A549 (cell line): ENCODE data around the gene PCED1B. TPM values are rescaled to one million over a fixed set of nuclear protein-coding genes. Genes with fewer than 3 reads are reported as not detected.
A peak's percentile ranks its signal among the peaks of the same experiment; 100 is the strongest.

Source experiments
- ATAC-seq, 2 experiments: fragments of 200-7000 bp in 1 of 2; fragments of >200 bp in 1 of 2; cut with Nextera tagmentation in 1 of 2; cut with Tn5 transposase in 1 of 2; 3 replicates each; pipeline versions ENCODE4 v1.8.0 to v1.9.1; 2018 to 2020; ENCODE audit warnings: mild to moderate bottlenecking in 1 of 2, moderate library complexity in 1 of 2
- CTCF ChIA-PET: fragments of 300-600 bp; sonication (Branson Sonifier 250); formaldehyde crosslinking; extraction: SDS; loops from one replicate; lab custom pipeline; 2021; ENCODE audit warnings: antibody characterized with exemption, inconsistent platforms; lab: Yijun Ruan, JAX
- POLR2A ChIA-PET: fragments of 350-600 bp; formaldehyde crosslinking; extraction: SDS; loops from one replicate; lab custom pipeline; 2021; ENCODE audit warnings: antibody characterized with exemption, inconsistent platforms; lab: Yijun Ruan, JAX
- DNase-seq, 2 experiments: peaks; one replicate each; pipeline versions ENCODE4 v3.0.0 to v3.0.0-alpha.2; 2011 to 2016; ENCODE audit warnings: low read depth in 1 of 2, low spot score in 1 of 2
- FAIRE-seq: peaks from 2 replicates; lab custom pipeline; 2011; peaks lifted over from hg19 to GRCh38; lab: Jason Lieb, UNC
- H3K27ac ChIP-seq, 2 experiments: fragments of >200 bp; sonication (Bioruptor Twin); formaldehyde crosslinking; 3 replicates each; pipeline ENCODE4 v1.5.1; 2016 to 2017
- H3K4me1 ChIP-seq: fragments of >200 bp; sonication (Bioruptor Twin); formaldehyde crosslinking; 3 replicates; pipeline ENCODE4 v1.6.1; 2016
- H3K4me2 ChIP-seq: fragments of >200 bp; sonication (Bioruptor Twin); formaldehyde crosslinking; 3 replicates; pipeline ENCODE4 v1.6.1; 2016
- H3K4me3 ChIP-seq: fragments of >200 bp; sonication (Bioruptor Twin); formaldehyde crosslinking; 3 replicates; pipeline ENCODE4 v1.5.1; 2016
- H3K9me3 ChIP-seq: fragments of >200 bp; sonication (Bioruptor Twin); formaldehyde crosslinking; 3 replicates; pipeline ENCODE4 v1.6.1; 2016
- BCL3 ChIP-seq: fragments of >200 bp; sonication (Bioruptor Twin); formaldehyde crosslinking; IDR thresholded peaks from 3 replicates; pipeline ENCODE4 v1.6.1; 2016
- CEBPB ChIP-seq, 2 experiments: fragments of >200 bp in 1 of 2; sonication (Bioruptor Twin) in 1 of 2; formaldehyde crosslinking in 1 of 2; IDR thresholded peaks; 2 replicates each; pipeline ENCODE4 v1.6.1; 2012 to 2016
- CHD2 ChIP-seq: fragments of 150-350 bp; IDR thresholded peaks from 2 replicates; pipeline ENCODE4 v1.6.1; 2014; ENCODE audit warnings: low read length; ENCODE audit not compliant: partially characterized antibody
- EHF ChIP-seq: fragments of 250-450 bp; sonication (Bioruptor Pico); IDR thresholded peaks from 2 replicates; pipeline ENCODE4 v1.5.0; 2020; ENCODE audit warnings: mild to moderate bottlenecking
- EHMT2 ChIP-seq: fragments of 200-600 bp; sonication (generic); IDR thresholded peaks from 2 replicates; pipeline ENCODE4 v1.6.1; 2016; ENCODE audit warnings: antibody characterized with exemption, low read depth, mild to moderate bottlenecking, moderate library complexity
- FOSL2 ChIP-seq, 2 experiments: fragments of 450-650 bp in 1 of 2; fragments of >200 bp in 1 of 2; sonication (Bioruptor Twin) in 1 of 2; formaldehyde crosslinking; IDR thresholded peaks; 2 replicates each; pipeline versions ENCODE4 v1.5.0 to v1.6.1; 2016 to 2020; ENCODE audit warnings: mild to moderate bottlenecking in 1 of 2, moderate library complexity in 1 of 2
- FOXS1 ChIP-seq: fragments of 250-450 bp; sonication (Bioruptor Pico); IDR thresholded peaks from 2 replicates; pipeline ENCODE4 v1.5.0; 2020; ENCODE audit warnings: mild to moderate bottlenecking, moderate library complexity
- HES2 ChIP-seq: fragments of >200 bp; sonication (Bioruptor Twin); formaldehyde crosslinking; IDR thresholded peaks from 2 replicates; pipeline ENCODE4 v1.6.1; 2016
- HOXB5 ChIP-seq: fragments of 250-450 bp; sonication (Bioruptor Pico); IDR thresholded peaks from 2 replicates; pipeline ENCODE4 v1.5.0; 2020; ENCODE audit warnings: mild to moderate bottlenecking, moderate library complexity
- KDM1A ChIP-seq: fragments of 200-600 bp; sonication (generic); IDR thresholded peaks from 2 replicates; pipeline ENCODE4 v1.6.1; 2016; ENCODE audit warnings: low read depth, mild to moderate bottlenecking
- NFE2L2 ChIP-seq: fragments of 150-350 bp; conservative IDR thresholded peaks from 2 replicates; pipeline ENCODE4 v1.6.1; 2014; ENCODE audit warnings: low read length
- PHF8 ChIP-seq: fragments of 200-600 bp; sonication (generic); IDR thresholded peaks from 2 replicates; pipeline ENCODE4 v1.6.1; 2016; ENCODE audit warnings: low read depth, mild to moderate bottlenecking, antibody characterized with exemption, moderate library complexity, borderline replicate concordance
- POLR2AphosphoS2 ChIP-seq: conservative IDR thresholded peaks from 2 replicates; pipeline ENCODE4 v1.6.1; 2012; ENCODE audit warnings: low read length, improper control_type of control experiment, inconsistent platforms
- USF2 ChIP-seq: fragments of 450-650 bp; IDR thresholded peaks from 2 replicates; pipeline ENCODE4 v1.6.1; 2014; ENCODE audit warnings: antibody characterized with exemption
- ZC3H11A ChIP-seq: fragments of 450-650 bp; IDR thresholded peaks from 2 replicates; pipeline ENCODE4 v1.6.1; 2014; ENCODE audit warnings: antibody characterized with exemption, mild to moderate bottlenecking
- ZNF302 ChIP-seq: fragments of 250-450 bp; sonication (Bioruptor Pico); IDR thresholded peaks from 2 replicates; pipeline ENCODE4 v1.9.0; 2021; ENCODE audit warnings: inconsistent platforms, mild to moderate bottlenecking, moderate library complexity
- ZSCAN20 ChIP-seq: fragments of 250-450 bp; sonication (Bioruptor Pico); IDR thresholded peaks from 2 replicates; pipeline ENCODE4 v1.8.0; 2022; ENCODE audit warnings: mild to moderate bottlenecking, moderate library complexity
- WGBS: methylation state at CpG from one replicate; pipeline ENCODE4 v1.1.6; 2017; ENCODE audit errors: missing lambda C conversion rate; 5-methylcytosine and 5-hydroxymethylcytosine counted together
- polyA plus RNA-seq, 4 experiments: library from polyadenylated mRNA; depleted of rRNA in 3 of 4; stranded (reverse); fragments of >200 nt; fragmentation: RNase III in 1 of 4; extraction: RNeasy Plus Mini Kit Qiagen cat#74134 plus additional on column Dnase treatment in 1 of 4; gene quantifications; 2 replicates in 3 of 4; 3 replicates in 1 of 4; pipeline ENCODE4 v1.2.3, GENCODE V29; 2011 to 2017
- TF ChIP-seq, protein P1 (sequence below): fragments of 200-600 bp; sonication (generic); IDR thresholded peaks from 2 replicates; pipeline ENCODE4 v1.6.1; 2016; ENCODE audit warnings: antibody characterized with exemption, mild to moderate bottlenecking, moderate library complexity
- TF ChIP-seq, protein P2 (sequence below): IDR thresholded peaks from 2 replicates; pipeline ENCODE4 v1.6.1; 2012; ENCODE audit warnings: low read depth, borderline replicate concordance

Gene PCED1B
- polyA plus RNA-seq, 2 of the 4 experiments (the other 2 are of a cell fraction) = 74.6 to 108 TPM

DNA sequence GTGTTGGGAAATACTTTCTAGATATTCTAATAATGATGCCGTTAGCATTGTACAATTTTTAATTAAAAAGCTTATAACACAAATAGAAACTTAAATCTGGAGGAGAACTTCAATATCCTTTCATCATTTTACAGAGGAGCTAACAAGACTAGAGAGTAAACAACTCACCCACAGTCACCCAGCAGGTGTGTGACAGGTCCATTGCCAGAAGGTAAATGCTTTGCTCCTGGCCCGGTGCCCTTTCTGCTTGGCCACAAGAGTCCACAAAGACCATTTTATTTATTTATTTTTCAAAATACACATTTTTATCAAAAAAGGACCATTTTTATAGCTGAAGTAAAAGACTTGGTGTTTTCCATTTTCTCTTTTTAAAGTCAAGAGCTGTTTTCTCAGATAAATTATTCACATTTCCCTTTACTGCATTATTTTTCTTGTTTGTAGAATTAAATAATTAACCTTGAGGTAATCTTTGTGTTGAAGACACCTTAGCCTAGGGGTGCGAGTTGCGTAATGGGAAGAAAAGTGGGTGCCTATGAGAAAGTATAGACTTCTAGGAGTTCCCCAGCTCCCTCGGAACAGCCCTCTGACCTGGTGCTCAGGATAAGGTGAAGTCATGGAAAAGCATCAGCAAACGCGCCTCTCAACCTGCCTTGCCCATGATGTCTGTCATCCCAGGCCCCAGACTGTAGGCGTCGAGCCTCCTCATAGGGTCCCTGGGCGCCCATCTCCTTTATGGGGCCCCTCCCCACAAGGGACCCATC is 26.7 kb downstream of the PCED1B start:
- 85% methylated on average over 10 of the region's 10 CpGs for WGBS
- ATAC-seq = no peak
- peaks cover 32% of the 10 kb centered on the region for H3K4me1 ChIP-seq

DNA sequence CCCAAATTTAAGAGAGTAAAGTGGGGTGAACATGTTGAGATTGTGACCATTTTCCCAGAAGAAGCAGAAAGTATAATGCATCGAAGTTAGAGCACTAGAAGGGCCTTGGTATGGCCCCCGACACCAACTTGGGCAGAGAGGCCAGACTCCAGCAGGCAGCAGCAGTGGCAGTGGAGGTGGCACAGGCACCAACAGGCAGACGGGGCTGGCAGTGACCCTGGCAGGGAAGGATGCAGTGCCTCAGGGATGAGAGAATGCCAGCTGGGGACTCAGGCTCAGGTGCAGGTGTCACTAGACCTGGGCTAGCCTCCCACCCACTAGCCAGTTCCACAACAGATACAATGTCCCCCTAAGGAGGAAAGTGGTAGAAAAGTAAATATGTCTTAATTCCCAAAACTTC is 28.0 kb downstream of the PCED1B start:
- ATAC-seq = peak in 1 of 2 experiments; percentile 22; a peak in 2 of 6 replicates
- CTCF ChIA-PET = interaction anchor here (1.2 kb wide), 1 partner anchor 579 kb away, joined by 3 read pairs; no protein-coding TSS in a partner anchor
- POLR2A ChIA-PET = no interaction called here

More for the DNA sequence above, 26.7 kb downstream of the PCED1B start:
- ChIA-PET CTCF (interaction anchor here (1.4 kb wide), 1 partner anchor 60 kb away, joined by 3 read pairs; no protein-coding TSS in a partner anchor), POLR2A (no interaction called here)
- TF ChIP-seq, protein P1, sequence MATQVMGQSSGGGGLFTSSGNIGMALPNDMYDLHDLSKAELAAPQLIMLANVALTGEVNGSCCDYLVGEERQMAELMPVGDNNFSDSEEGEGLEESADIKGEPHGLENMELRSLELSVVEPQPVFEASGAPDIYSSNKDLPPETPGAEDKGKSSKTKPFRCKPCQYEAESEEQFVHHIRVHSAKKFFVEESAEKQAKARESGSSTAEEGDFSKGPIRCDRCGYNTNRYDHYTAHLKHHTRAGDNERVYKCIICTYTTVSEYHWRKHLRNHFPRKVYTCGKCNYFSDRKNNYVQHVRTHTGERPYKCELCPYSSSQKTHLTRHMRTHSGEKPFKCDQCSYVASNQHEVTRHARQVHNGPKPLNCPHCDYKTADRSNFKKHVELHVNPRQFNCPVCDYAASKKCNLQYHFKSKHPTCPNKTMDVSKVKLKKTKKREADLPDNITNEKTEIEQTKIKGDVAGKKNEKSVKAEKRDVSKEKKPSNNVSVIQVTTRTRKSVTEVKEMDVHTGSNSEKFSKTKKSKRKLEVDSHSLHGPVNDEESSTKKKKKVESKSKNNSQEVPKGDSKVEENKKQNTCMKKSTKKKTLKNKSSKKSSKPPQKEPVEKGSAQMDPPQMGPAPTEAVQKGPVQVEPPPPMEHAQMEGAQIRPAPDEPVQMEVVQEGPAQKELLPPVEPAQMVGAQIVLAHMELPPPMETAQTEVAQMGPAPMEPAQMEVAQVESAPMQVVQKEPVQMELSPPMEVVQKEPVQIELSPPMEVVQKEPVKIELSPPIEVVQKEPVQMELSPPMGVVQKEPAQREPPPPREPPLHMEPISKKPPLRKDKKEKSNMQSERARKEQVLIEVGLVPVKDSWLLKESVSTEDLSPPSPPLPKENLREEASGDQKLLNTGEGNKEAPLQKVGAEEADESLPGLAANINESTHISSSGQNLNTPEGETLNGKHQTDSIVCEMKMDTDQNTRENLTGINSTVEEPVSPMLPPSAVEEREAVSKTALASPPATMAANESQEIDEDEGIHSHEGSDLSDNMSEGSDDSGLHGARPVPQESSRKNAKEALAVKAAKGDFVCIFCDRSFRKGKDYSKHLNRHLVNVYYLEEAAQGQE = no peak
- 0 out of 4 replicates have a peak, but pooled peaks of 1 of the 2 experiments have one; percentile 18 for TF ChIP-seq CEBPB (IDR thresholded peaks at IDR 0.05)
- DNase-seq (no peak), FAIRE-seq (no peak)
- Histone ChIP-seq H3K27ac (peak overlapping the region in 1 of 2 experiments; percentile 71; a peak in 2 of 6 replicates), H3K4me2 (0 out of 3 replicates have a peak overlapping the region, but pooled peaks have one; percentile 21), H3K4me3 (no peak overlapping the region), H3K9me3 (no peaks in the 10 kb centered on the region)

DNA sequence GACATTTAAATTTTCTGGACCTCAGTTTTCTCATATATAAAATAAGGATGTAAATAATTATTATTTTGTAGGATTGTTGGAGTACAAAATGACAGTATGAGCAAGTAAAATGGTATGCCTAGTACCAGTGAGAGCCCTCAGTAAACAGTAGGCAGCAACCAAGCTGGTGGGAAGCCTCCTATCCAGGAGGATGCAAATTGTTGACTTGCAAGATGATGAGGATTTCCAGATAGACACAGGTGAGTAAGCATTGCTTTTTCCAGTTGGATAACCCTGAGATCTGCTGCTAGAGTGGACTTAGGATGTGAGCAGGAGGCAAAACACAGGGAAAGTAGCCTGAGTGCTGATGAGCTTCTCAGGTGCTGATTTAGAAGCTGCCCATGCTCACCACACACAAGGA is 28.5 kb downstream of the PCED1B start:
- peaks cover 25% of the 10 kb centered on the region for H3K4me1 ChIP-seq
- POLR2A ChIA-PET = interaction anchor here (0.6 kb wide), 1 partner anchor 91 kb away, joined by 4 read pairs; no protein-coding TSS in a partner anchor
- no peak overlapping the region for H3K4me2 ChIP-seq
- ATAC-seq = no peak; a peak in 1 of 6 replicates
- CTCF ChIA-PET = interaction anchor here (1.2 kb wide), 1 partner anchor 578 kb away, joined by 3 read pairs; no protein-coding TSS in a partner anchor
- TF ChIP-seq FOXS1 (CRISPR knock-in tag) = no peak
- no peak for TF ChIP-seq ZSCAN20
- no peak for TF ChIP-seq HOXB5
- no peak for TF ChIP-seq POLR2AphosphoS2
- no peak for TF ChIP-seq FOSL2 (IDR thresholded peaks at IDR 0.05)
- TF ChIP-seq FOSL2 (CRISPR knock-in tag; IDR thresholded peaks at IDR 0.05) = no peak
- TF ChIP-seq ZNF302 = no peak
- TF ChIP-seq PHF8 = no peak
- TF ChIP-seq, all 56 proteins: peak for 0
- H3K27ac ChIP-seq = peak overlapping the region in 1 of 2 experiments; percentile 1; a peak in 1 of 6 replicates
- no peak for DNase-seq
- no peak for FAIRE-seq
- no peaks in the 10 kb centered on the region for H3K9me3 ChIP-seq
- H3K4me3 ChIP-seq = no peak overlapping the region

More for the DNA sequence above, 28.0 kb downstream of the PCED1B start:
- peaks cover 30% of the 10 kb centered on the region for H3K4me1 ChIP-seq
- H3K9me3 ChIP-seq = no peaks in the 10 kb centered on the region
- no peak for DNase-seq
- H3K4me2 ChIP-seq = no peak overlapping the region
- 88% methylated on average over 3 of the region's 3 CpGs for WGBS
- no peak for TF ChIP-seq CHD2
- no peak for TF ChIP-seq BCL3
- no peak for FAIRE-seq
- peak overlapping the region in 1 of 2 experiments; percentile 55; a peak in 3 of 6 replicates for H3K27ac ChIP-seq
- H3K4me3 ChIP-seq = no peak overlapping the region

- 95% methylated on average over 2 of the region's 2 CpGs for whole genome bisulfite sequencing
- no peak for ATAC-seq
- no peak overlapping the region for H3K27ac ChIP-seq
- H3K4me3 ChIP-seq = no peak overlapping the region
- no peak for FAIRE-seq
- H3K9me3 ChIP-seq = no peaks in the 10 kb centered on the region
- H3K4me2 ChIP-seq = no peak overlapping the region
- CTCF ChIA-PET = interaction anchor here (0.9 to 1.0 kb wide), 2 partner anchors 287 to 632 kb away, joined by 3 to 4 read pairs; no protein-coding TSS in a partner anchor
- no peak for DNase-seq
- peaks cover 17% of the 10 kb centered on the region for H3K4me1 ChIP-seq
- POLR2A ChIA-PET = no interaction called here
- no peak for TF ChIP-seq EHF (CRISPR knock-in tag)
- TF ChIP-seq NFE2L2 = no peak
- TF ChIP-seq PHF8 = no peak
- TF ChIP-seq KDM1A = no peak
- TF ChIP-seq HES2 = no peak
- TF ChIP-seq, protein P2, sequence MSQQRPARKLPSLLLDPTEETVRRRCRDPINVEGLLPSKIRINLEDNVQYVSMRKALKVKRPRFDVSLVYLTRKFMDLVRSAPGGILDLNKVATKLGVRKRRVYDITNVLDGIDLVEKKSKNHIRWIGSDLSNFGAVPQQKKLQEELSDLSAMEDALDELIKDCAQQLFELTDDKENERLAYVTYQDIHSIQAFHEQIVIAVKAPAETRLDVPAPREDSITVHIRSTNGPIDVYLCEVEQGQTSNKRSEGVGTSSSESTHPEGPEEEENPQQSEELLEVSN = no peak
- TF ChIP-seq EHMT2 = no peak
- TF ChIP-seq USF2 = no peak
- no peak for TF ChIP-seq ZC3H11A
Measured at GRCh38 chr12:47110011-47110541, 30.7 kb downstream of the PCED1B start.
